ENCODE measurements around the gene TUBB4A.

TUBB4A gene

GRCh38 chr19:6465663-6466062 is 36.4 kb downstream of the TUBB4A start:
- no peak for FAIRE-seq

- FAIRE-seq, result no peak
Observed at GRCh38 chr19:6465006-6465405, 37.1 kb downstream of the TUBB4A start.

GRCh38 chr19:6464070-6464873 is 37.8 kb downstream of the TUBB4A start, which contains the start of gene CRB3:
CRB3 (plus strand) TSS chr19:6464271; CDS start chr19:6464702, 431 bp downstream.
- FAIRE-seq, result no peak

GRCh38 chr19:6460099-6460884 is 41.8 kb downstream of the TUBB4A start:
- peak; percentile 90 for FAIRE-seq

- no peak for FAIRE-seq
Observed at GRCh38 chr19:6459262-6460098, 42.6 kb downstream of the TUBB4A start, which contains the start of gene SLC25A23. SLC25A23 (minus strand) TSS chr19:6459792; CDS start chr19:6459628, 164 bp downstream.

- no peak for FAIRE-seq
Observed at GRCh38 chr19:6458695-6459261, 43.3 kb downstream of the TUBB4A start.

GRCh38 chr19:6457958-6458694 is 44.0 kb downstream of the TUBB4A start:
- no peak for FAIRE-seq

GRCh38 chr19:6455924-6456323 is 46.2 kb downstream of the TUBB4A start:
- FAIRE-seq, result no peak

GRCh38 chr19:6453951-6454565 is 48.1 kb downstream of the TUBB4A start:
- FAIRE-seq, result no peak

GRCh38 chr19:6452899-6453298 is 49.2 kb downstream of the TUBB4A start:
- FAIRE-seq, result no peak

GRCh38 chr19:6452223-6452614 is 49.9 kb downstream of the TUBB4A start:
- no peak for FAIRE-seq

- no peak for FAIRE-seq
Observed at GRCh38 chr19:6451583-6452222, 50.4 kb downstream of the TUBB4A start.

GRCh38 chr19:6450166-6450565 is 51.9 kb downstream of the TUBB4A start:
- no peak for FAIRE-seq

GRCh38 chr19:6448045-6448444 is 54.1 kb downstream of the TUBB4A start:
- no peak for FAIRE-seq

GRCh38 chr19:6446452-6446851 is 55.7 kb downstream of the TUBB4A start:
- no peak for FAIRE-seq
